Right lobe of liver (tissue), 6 donors: Measurements from ENCODE around the gene NACC1. TPM values are rescaled to one million over a fixed set of nuclear protein-coding genes. Genes with fewer than 3 reads are reported as not detected.

Experiments
- ATAC-seq, 4 donors: fragments of 200-7000 bp; cut with Tn5 transposase; one replicate each; pipeline ENCODE4 v1.9.1; 2020; ENCODE audit warnings: mild to moderate bottlenecking in 4 of 4, moderate library complexity in 4 of 4
- DNase-seq, 3 donors: peaks; one replicate each; pipeline ENCODE4 v3.0.0-alpha.2; 2020
- H3K27ac ChIP-seq, 3 donors: fragments of 200-600 bp; one replicate each; pipeline ENCODE4 v1.8.0; 2022
- H3K27me3 ChIP-seq, 2 donors: fragments of 200-600 bp; one replicate each; pipeline ENCODE4 v1.8.0; 2022
- H3K36me3 ChIP-seq, 4 donors: fragments of 200-600 bp; sonication (generic) in 1 of 4; one replicate each; pipeline versions ENCODE4 v1.5.1 to v1.8.0; 2017 to 2022; ENCODE audit warnings: control low read depth in 1 of 4
- H3K4me1 ChIP-seq, 4 donors: fragments of 200-600 bp; sonication (generic) in 1 of 4; one replicate each; pipeline versions ENCODE4 v1.5.1 to v1.8.0; 2017 to 2022; ENCODE audit warnings: control low read depth in 1 of 4
- H3K4me3 ChIP-seq, 3 donors: fragments of 200-600 bp; one replicate each; pipeline ENCODE4 v1.8.0; 2022
- H3K9me3 ChIP-seq, 4 donors: fragments of 200-600 bp; sonication (generic) in 1 of 4; one replicate each; pipeline versions ENCODE4 v1.5.1 to v1.8.0; 2017 to 2022; ENCODE audit warnings: control low read depth in 1 of 4
- POLR2A ChIP-seq: fragments of 450-650 bp; IDR thresholded peaks from one replicate; pipeline ENCODE4 v1.6.1; 2017; ENCODE audit warnings: antibody characterized with exemption, mild to moderate bottlenecking
- whole genome bisulfite sequencing: methylation state at CpG from one replicate; pipeline ENCODE4 v1.1.6; 2018; ENCODE audit warnings: low coverage, low lambda C conversion rate; ENCODE audit not compliant: insufficient coverage; ENCODE audit errors: missing lambda C conversion rate; 5-methylcytosine and 5-hydroxymethylcytosine counted together
- intact Hi-C, 2 donors: fragments of 100-400 bp; cut with DNase I; formaldehyde crosslinking; loops; one replicate each; pipeline versions ENCODE4 v1.11.2 to v1.14.1; 2022
- total RNA-seq, 6 experiments: library from RNA; depleted of rRNA in 2 of 6; stranded (reverse); fragments of >200 nt in 2 of 6; fragmentation: NEBNext Ultra II Directional in 3 of 6; extraction: Animal tissue kit (Norgen Biotek cat#: 25700) in 3 of 6; gene quantifications; one replicate each; pipeline versions ENCODE4 v1.1.0 to v1.2.4, GENCODE V29; 2016 to 2023
- TF ChIP-seq, protein P1 (sequence below), 4 donors: fragments of 200-600 bp in 3 of 4; fragments of 450-650 bp in 1 of 4; IDR thresholded peaks; one replicate each; pipeline versions ENCODE4 v1.5.1 to v1.8.0; 2016 to 2022; ENCODE audit warnings: antibody characterized with exemption in 4 of 4, mild to moderate bottlenecking in 2 of 4
- donor health status: DM: no; HTN: yes; CAD: no.
- donor health status: DM: no; HTN: no; CAD: no.
- donor health status: DM: no; HTN: no; CAD: no.
- donor health status: DM: no; HTN: yes; CAD: no.
- donor health status: DM: no; HTN: yes; CAD: no.

Gene NACC1
- total RNA-seq, 6 experiments from 2014 or later = 19.2 to 30.3 (median 26.4) TPM

DNA sequence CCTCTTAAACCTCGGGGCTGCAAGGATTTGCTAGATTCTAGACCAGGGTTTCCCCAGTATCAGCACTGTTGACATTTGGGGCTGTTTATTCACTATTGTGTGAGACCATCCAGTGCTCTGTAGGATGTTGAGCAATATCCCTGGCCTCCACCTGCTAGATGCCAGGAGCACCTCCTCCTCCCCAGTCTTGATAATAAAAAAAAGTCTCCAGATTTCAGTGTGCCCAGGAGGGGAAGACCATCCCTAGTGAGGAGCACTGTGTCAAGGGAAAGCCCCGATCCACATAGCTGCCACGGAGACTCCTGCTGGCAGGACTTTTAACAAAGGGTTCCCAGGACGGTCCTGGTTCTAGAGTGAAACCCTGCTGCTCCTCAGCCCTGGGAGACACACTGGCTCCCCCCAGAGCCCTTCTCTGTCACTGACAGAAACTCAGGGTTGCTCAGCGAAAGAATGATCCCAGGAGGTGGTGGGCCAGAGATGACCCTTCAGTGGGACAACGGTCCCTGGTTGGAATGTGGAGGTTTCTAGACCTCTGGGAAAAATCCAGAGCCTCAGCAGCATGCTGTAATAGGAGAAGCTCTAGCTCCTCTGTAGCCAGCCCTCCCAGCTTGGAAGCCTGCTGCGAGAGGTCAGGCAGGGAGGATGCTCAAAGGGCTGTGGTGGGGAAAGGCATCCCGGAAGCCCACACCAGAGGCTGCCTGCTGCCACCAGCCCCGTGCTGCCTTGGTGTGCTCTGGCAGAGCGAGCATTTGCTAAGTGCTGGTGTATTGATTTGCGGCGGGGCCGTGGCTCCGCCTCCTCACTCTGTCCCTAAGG, 35.7 kb upstream of the NACC1 start:
- Histone ChIP-seq H3K4me3 (no peak overlapping the region), H3K27me3 (no peaks in the 10 kb centered on the region), H3K36me3 (no peaks in the 10 kb centered on the region), H3K4me1 (peaks cover 0 to 43% (median 11%) of the 10 kb centered on the region in 4 donors), H3K9me3 (no peaks in the 10 kb centered on the region), H3K27ac (peak overlapping the region; percentile 18 to 72 (median 45))
- peak; percentile 69 to 85 (median 79) for DNase-seq
- TF ChIP-seq, protein P1, sequence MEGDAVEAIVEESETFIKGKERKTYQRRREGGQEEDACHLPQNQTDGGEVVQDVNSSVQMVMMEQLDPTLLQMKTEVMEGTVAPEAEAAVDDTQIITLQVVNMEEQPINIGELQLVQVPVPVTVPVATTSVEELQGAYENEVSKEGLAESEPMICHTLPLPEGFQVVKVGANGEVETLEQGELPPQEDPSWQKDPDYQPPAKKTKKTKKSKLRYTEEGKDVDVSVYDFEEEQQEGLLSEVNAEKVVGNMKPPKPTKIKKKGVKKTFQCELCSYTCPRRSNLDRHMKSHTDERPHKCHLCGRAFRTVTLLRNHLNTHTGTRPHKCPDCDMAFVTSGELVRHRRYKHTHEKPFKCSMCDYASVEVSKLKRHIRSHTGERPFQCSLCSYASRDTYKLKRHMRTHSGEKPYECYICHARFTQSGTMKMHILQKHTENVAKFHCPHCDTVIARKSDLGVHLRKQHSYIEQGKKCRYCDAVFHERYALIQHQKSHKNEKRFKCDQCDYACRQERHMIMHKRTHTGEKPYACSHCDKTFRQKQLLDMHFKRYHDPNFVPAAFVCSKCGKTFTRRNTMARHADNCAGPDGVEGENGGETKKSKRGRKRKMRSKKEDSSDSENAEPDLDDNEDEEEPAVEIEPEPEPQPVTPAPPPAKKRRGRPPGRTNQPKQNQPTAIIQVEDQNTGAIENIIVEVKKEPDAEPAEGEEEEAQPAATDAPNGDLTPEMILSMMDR (IDR thresholded peaks at IDR 0.05) = peak in 2 of 4 donors; percentile 15 to 20
- TF ChIP-seq POLR2A = peak; percentile 30
- ATAC-seq = peak; percentile 87 to 89 (median 88)
- intact Hi-C loops = no loop called here
- WGBS = 31% methylated on average over 4 of the region's 14 CpGs

DNA sequence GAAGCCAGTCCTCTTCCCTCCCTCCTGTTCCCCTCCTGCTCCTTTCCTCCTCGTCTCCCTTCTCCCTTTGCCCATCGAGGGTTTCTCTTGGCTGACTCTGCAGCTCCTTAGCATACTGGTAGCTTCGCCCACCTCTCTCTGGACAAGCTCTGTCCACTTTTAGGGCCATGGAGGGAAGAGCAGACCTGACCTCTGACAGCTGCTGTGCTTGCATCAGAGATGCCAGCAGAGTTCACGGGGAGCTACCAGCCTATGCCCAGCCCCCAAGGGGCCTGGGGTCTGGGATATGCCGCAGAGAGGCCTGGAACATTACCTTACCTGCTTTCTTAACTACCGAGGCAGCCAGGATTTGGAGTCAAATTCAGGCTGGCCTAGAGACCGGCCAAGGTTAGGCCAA, 35.1 kb upstream of the NACC1 start:
- no peaks in the 10 kb centered on the region for H3K27me3 ChIP-seq
- peak overlapping the region in 2 of 3 donors; percentile 45 to 72 for H3K27ac ChIP-seq
- H3K4me3 ChIP-seq = no peak overlapping the region
- H3K4me1 ChIP-seq = peaks cover 0 to 44% (median 11%) of the 10 kb centered on the region in 4 donors
- no peak for TF ChIP-seq POLR2A
- TF ChIP-seq, protein P1 (IDR thresholded peaks at IDR 0.05) = no peak
- 51% methylated on average over 5 of the region's 7 CpGs for WGBS
- DNase-seq = peak in 1 of 3 donors; percentile 60
- no peaks in the 10 kb centered on the region for H3K9me3 ChIP-seq
- H3K36me3 ChIP-seq = no peaks in the 10 kb centered on the region
- peak; percentile 27 to 58 (median 43) for ATAC-seq
- intact Hi-C loops = no loop called here

DNA sequence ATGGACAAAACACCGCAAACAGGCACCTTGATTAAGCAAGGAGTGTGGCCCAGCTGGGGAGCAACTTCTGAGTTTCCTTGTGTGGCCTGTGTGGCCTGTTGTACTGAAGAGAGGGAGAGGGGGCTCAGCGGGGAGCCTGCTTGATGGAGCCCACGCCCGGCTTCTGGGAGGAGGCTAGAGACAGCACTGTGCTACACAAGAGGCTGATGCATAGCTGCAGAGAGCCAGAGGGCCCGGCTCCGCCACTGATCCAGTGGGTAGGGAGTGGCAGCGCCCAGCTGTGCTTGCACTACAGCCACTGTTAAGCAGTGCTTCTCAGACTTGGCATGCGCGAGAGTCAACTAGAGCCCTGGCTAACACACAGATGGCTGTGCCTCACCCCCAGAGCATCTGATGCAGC, 34.4 kb upstream of the NACC1 start:
- 75% methylated on average over 2 of the region's 9 CpGs for WGBS
- Histone ChIP-seq H3K9me3 (no peaks in the 10 kb centered on the region), H3K36me3 (no peaks in the 10 kb centered on the region)

DNA sequence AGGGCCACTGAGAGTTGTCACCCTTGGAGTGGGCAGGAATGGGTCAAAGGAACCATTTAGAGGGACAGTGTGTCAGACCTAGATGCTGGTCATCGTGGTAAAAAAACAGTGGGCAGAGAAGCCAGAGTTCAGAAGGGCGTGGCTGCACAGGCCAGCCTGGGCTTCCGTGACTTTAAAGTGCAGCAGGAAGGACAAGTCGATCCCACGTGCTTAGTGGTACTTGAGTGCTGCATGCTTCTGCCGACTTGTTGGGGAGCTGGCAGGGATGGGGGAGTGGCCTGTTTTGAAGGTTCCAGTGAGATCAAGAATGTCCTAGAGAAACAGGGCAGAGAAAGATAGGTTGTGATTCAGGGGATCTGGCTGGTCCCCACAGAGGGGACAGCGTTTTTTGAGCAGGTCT, 32.4 kb upstream of the NACC1 start:
- no peaks in the 10 kb centered on the region for H3K27me3 ChIP-seq
- H3K36me3 ChIP-seq = no peaks in the 10 kb centered on the region
- H3K4me1 ChIP-seq = peaks cover 0 to 37% (median 11%) of the 10 kb centered on the region in 4 donors
- no peak for ATAC-seq
- 56% methylated on average over 6 of the region's 7 CpGs for WGBS
- intact Hi-C loops = no loop called here
- DNase-seq = no peak
- TF ChIP-seq POLR2A = no peak
- TF ChIP-seq, protein P1 (IDR thresholded peaks at IDR 0.05) = no peak
- H3K4me3 ChIP-seq = no peak overlapping the region
- no peak overlapping the region for H3K27ac ChIP-seq
- H3K9me3 ChIP-seq = no peaks in the 10 kb centered on the region

More for the DNA sequence above, 34.4 kb upstream of the NACC1 start:
- TF ChIP-seq, protein P1 (IDR thresholded peaks at IDR 0.05) = no peak
- TF ChIP-seq POLR2A = no peak
- no peak for ATAC-seq
- Histone ChIP-seq H3K27ac (peak overlapping the region in 2 of 3 donors; percentile 45 to 72), H3K27me3 (no peaks in the 10 kb centered on the region), H3K4me1 (peaks cover 0 to 43% (median 11%) of the 10 kb centered on the region in 4 donors), H3K4me3 (no peak overlapping the region)
- no peak for DNase-seq
- intact Hi-C loops = no loop called here
